Activated CD4-positive, CD25-positive, alpha-beta regulatory T cell treated with anti-CD3 and anti-CD28 coated beads, Interleukin-2, amount 50 U/mL, for 24 hours (primary cell): Measurements from ENCODE around the gene NUDT16L1.

ENCODE experiments used
- ATAC-seq, 2 donors: fragments of 150-1000 bp; cut with Tn5 transposase; one replicate each; pipeline ENCODE4 v1.10.0; 2021; ENCODE audit warnings: mild to moderate bottlenecking in 1 of 2, moderate library complexity in 1 of 2

Gene NUDT16L1

GRCh38 chr16:4683255-4684057 is 9.9 kb upstream of the NUDT16L1 start:
- no peak for ATAC-seq

DNA sequence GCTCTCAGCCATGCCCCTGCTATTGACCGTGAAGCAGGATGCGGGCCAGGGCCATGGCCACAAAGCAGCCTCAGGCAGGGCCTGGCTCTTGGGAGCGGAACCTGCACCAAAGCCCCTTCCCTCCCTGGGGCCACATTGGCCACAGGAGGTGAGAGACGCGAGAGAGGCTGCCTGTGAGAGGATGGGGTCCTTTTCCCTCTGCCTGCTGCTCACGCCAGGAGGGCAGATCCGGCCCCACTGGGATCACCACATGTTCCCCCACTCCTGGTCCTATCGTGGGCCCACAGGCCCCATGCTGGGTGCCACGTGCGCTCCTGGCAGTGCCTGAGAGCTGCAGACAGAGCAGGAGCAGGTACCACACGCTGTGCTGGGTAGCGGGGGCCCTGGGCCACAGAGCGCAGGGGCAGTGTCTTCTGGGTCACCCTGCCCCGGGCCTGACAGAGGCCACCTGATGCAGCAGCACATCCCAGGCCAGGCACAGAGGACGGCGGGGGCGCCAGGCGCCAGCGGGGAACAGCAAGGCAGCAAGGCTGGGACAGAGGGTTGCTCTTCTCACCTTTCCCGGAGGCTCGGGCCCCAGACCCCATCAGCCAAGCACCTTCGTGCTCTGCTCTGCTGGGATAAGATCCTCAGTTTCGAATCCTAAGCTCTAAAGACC is 9.2 kb upstream of the NUDT16L1 start:
- no peak for ATAC-seq

- ATAC-seq: no peak
Observed at GRCh38 chr16:4684763-4685162, 8.6 kb upstream of the NUDT16L1 start.

- no peak for ATAC-seq
Observed at GRCh38 chr16:4685292-4685691, 8.1 kb upstream of the NUDT16L1 start.

DNA sequence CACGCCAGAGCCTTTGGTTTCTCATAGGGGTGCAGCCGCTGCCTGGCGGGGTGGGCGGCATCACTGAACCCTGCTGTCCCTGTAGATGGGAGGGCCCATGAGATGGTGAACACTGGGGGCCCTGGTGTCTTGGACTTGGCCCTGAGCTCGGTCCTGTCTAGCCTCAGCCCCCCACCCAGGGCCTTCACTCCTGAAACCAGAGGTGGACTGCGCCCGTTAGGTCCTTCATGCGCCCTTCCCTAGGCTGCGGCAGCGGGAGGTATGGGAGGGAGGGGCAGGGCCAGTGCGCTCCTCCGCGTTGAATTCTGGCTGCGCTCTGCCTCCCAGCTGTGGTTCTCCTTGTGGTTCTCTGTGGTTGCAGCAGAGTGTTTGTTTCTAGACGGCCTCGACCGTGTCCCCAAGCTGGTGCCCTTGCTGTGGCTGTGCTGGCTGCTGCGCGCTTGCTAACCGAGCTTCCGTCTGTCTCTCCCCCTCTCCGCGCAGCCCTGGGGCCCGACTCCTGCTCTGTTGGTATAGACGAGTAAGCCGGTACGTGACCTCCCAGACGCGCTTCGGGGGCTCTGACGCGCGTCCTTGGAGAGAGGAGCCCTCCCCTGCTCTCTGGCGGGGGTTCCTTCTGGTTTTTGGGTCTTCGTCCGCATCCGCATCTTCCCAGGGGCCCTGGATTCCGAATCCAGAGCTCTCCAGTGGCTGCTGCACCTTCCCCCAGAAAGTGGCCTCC is 7.4 kb upstream of the NUDT16L1 start:
- ATAC-seq: no peak

DNA sequence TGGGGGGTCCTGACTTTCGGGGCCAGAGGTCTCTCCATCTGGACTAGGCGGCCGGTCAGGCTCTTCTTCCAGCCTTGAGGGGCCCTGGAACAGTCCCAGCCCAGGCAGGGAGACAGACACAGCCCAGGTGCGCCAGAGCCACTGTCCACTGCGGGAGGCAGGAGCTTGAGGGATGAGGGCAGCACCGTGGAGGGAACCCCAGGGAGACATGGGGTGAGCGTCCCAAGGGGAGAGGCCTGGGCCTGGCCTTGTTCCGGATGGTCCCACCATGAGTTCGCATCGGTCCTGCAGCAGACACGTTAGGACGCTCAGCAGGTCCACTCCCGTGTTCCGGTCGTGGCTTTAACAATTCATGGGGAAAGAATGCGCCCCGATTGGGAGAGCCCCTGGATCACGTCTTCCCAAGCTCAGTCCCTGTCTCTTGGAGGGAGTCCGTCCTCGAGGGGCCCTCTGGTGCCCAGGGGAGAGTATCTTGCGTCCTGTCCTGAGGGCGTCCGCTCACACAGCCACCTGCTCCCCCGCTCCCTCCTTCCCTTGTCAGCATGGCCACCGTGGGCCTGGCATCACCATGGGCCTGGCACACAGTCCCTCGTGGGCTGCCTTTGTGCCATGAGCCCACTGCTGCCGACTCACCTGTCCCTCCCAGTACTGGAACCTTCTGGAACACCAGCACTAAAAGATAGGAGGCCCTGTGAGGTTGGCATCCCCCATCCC is 6.7 kb upstream of the NUDT16L1 start:
- no peak for ATAC-seq

DNA sequence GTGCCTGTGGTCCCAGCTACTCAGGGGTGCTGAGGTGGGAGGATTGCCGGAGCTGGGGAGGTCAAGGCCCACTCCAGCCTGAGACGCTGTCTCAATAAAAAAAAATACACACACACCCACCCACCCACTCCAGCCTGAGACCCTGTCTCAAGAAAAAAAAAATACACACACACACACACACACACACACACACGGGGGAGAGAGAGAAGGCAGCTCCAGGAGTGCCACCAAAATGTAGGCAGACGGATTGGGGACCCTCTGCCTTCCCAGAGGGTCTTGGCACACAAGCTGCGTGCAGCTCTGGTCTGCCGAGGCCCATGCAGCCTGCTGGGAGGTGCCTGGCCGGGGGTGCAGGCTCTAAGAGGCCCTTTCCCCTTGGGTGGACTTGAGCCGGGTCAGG is 5.9 kb upstream of the NUDT16L1 start:
- ATAC-seq: no peak

DNA sequence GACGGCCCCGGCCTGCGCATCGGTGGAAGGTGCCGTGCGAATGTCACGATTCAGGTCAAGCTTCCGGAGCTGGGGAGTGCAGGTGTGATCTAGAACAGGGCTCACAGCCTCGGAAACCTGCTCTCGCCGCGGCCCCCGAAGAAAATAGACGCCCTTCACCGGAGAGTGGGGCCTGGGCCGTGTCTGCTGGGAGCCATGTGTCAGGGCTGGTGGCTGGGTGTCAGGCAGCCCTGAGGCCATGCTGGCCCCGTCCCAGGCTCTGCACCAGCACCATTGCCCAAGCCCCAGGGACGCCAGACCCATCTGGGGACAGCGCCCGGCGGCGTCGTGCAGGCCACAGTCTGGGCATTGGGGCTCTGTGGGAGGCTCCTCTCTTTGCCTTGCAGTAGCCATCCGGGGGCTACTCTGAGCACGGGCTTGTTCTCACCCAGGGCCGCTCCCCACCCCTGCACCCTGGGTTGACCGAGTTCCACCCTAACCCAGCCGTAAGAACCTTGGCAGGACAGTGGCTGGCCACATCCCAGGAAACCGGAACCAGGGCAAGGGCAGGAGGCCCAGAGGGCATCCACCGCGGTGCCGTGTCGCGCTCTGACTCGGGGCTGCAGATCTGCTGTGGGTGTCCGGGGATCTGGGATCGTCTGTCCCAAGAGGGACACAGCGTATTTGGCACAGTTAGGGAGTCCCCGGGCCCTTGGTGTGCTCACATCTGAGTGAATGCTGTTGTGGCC is 5.3 kb upstream of the NUDT16L1 start:
- ATAC-seq: no peak

DNA sequence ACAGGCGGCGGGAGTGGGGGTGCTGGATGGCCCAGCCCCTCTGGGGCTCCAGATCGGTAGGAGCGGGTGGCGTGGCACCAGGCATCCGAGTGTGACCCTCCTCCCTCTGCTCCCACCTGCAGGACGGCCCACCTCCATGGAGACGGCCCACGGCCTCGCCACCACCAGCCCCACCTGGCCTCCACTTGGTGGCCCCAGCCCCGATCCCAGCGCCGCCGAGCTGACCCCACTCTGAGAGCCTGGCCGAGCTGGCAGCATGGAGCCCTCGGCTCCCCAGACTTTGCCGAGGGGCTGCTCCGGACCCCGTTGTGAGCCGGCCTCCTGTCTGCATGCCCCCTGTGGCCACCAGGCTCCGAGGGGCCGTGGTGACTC is 4.7 kb upstream of the NUDT16L1 start:
- ATAC-seq: no peak

DNA sequence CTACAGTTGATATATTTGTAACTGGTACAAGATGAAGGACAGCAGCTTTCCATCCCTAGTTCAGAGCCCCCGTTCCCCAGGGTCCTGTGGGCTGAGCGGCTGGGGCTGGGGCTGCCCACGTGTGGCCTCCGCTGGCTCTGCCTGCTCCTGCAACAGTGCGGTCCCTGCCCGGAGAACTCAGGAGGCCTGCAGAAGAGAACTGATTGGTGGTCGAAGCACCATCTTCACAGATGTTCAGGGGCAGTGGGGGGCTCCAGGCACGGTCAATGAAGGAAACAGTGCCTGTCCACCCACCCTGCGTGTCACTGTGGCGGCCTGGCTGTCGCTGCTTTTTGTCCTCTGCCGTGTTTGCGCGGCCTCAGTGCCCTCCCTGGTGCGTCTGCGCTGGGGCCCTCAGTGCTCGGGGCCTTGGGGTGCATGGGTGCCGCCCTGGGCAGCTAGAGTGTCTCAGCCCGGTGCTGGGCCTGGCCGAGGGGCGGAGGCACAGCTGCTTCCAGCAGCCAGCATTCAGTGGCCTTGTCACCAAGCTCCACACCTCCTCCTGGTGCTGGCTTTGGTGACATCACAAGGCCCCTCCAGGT is 4.2 kb upstream of the NUDT16L1 start:
- no peak for ATAC-seq

DNA sequence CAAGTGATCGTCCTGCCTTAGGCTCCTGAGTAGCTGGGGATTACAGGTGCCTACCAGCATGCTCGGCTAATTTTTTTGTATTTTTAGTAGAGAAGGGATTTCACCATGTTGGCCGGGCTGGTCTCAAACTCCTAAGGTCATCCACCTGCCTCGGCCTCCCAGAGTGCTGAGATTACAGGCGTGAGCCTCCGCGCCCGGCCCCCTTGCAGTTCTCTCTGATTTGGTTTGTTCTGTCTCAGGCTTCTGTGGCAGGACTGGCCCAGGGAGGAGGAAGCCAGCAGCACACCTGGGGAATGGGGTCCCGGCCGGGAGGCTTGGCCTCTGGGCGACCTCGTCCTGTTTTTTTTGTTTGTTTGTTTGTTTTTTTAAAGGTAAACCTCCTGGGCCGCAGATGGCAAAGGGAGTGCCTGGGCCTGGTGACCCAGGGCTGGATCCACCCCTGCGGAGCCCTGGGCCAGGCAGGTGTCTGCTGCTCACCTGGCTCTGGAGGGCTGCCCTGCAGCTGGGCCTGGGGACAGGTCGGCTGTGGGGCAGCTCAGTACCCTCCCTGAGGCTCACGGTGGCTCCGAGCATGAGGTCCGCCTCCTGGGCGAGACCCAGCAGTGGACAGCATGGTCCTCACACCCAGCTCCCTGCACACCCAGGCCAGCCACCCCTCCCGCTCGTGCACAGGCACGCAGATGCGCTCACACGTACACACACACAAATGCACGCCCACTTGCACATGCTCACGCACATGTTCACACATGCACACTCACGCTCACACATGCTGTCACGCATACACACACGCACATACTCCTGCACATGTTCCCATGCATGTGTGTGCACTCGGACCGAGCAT is 3.3 kb upstream of the NUDT16L1 start:
- ATAC-seq: no peak

- no peak for ATAC-seq
Observed at GRCh38 chr16:4690946-4691665, 2.3 kb upstream of the NUDT16L1 start.

GRCh38 chr16:4691666-4692412 is 1.5 kb upstream of the NUDT16L1 start:
- ATAC-seq: no peak

DNA sequence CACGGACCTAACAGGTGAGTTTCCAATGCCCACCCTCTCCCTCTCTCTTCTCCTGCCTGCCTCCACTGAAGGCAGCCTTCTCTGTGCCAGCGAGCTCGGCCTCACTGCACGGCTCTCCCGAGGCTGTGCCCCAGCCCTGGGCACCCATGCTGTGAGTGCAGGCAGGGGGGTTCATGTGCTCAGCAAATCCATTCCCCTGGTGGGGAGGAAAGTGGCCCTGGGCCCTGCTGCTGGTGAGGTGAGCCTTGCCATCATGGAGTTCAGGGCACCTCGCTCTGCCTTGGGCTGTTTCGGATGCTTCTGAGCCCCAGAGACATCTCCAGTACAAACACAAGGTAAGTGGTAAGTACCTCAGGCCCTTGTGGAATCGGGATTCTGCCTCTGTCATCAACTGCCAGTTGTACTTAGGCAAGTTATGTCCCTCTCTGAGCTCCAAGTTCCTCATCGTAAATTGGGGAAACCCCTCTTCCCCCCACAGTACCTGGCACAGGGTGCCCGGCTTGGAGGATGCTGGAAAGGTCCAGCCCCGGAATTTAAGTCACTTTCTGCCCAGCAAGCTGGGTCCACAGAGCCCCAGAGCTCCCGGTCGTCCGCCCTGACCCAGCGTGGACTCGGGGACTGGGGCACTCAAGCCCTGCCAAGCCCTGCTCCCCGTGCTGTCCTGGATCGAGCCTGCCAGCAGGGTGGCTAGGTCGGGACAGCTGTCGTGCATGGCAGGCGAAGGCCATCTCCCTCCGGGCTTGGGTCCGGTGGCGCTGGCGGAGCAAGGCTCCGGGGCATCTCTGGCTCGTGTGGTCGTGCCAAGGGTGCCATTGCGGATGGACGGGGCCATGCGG is 684 bp upstream of the NUDT16L1 start:
- peak; percentile 4 to 5 for ATAC-seq

DNA sequence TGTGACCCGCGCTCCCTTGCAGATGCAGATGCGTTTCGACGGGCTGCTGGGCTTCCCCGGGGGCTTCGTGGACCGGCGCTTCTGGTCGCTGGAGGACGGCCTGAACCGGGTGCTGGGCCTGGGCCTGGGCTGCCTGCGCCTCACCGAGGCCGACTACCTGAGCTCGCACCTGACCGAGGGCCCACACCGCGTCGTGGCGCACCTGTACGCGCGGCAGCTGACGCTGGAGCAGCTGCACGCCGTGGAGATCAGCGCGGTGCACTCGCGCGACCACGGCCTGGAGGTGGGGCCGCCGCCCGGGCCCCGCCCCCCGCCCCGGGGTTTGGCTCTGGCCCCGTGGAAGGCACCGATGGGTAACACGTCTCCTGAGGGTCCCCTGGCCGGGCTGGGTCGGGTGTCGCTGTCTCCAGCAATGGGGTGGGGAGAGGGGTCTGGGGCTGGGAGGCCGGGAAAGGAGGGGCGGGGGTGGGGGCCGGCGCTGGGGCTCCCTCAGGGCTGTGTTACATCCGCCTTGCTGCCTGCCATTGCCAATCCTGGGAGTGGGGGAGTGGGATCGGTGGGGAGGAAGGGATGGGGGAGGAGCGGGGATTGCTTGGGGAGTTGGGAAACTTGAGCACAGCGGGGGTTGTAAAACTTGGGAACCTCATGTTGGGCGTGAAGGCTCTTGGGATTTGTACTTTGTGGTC is 737 bp downstream of the NUDT16L1 start:
- peak; percentile 25 for ATAC-seq

GRCh38 chr16:4694642-4695451 is 1.5 kb downstream of the NUDT16L1 start:
- no peak for ATAC-seq
